Ovary (tissue), 3 donors: ENCODE measurements around the gene CYP3A5.

Source experiments
- CTCF ChIP-seq, 3 donors: fragments of 450-650 bp in 2 of 3; fragments of 200-600 bp in 1 of 3; IDR thresholded peaks; one replicate each; pipeline versions ENCODE4 v1.5.1 to v1.8.0; 2016 to 2022; ENCODE audit warnings: antibody characterized with exemption in 3 of 3, mild to moderate bottlenecking in 1 of 3
- EP300 ChIP-seq: sonication (generic); formaldehyde crosslinking; IDR thresholded peaks from one replicate; pipeline ENCODE4 v1.6.1; 2017; ENCODE audit warnings: antibody characterized with exemption
- POLR2A ChIP-seq: fragments of 450-650 bp; IDR thresholded peaks from one replicate; pipeline ENCODE4 v1.6.1; 2017; ENCODE audit warnings: antibody characterized with exemption, mild to moderate bottlenecking, moderate library complexity
- donor health status: DM: no; HTN: no; CAD: no.

DNA sequence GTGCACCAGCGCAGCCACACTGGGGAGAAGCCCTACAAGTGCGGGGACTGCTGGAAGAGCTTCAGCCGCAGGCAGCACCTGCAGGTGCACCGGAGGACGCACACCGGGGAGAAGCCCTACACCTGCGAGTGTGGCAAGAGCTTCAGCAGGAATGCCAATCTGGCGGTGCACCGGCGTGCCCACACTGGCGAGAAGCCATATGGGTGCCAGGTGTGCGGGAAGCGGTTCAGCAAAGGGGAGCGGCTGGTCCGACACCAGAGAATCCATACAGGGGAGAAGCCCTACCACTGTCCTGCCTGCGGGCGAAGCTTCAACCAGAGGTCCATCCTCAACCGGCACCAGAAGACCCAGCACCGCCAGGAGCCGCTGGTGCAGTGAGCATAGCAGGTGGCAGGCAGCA lies 50.2 kb downstream of the CYP3A5 start:
- TF ChIP-seq CTCF (IDR thresholded peaks at IDR 0.05) (no peak), EP300 (no peak), POLR2A (no peak)
